GM12878 (cell line): ENCODE data around the gene OR4D2. TPM values are rescaled to one million over a fixed set of nuclear protein-coding genes. Genes with fewer than 3 reads are reported as not detected.

Source experiments
- ATAC-seq: fragments of 200-7000 bp; cut with Tn5 transposase; 3 replicates; pipeline ENCODE4 v1.9.1; 2020; ENCODE audit warnings: mild to moderate bottlenecking, moderate library complexity
- BruUV-seq: library from RNA; stranded (reverse); fragments of 400-500 nt; replicated peaks from 2 replicates; lab custom pipeline; 2021; lab: Mats Ljungman, UMichigan
- CTCF ChIA-PET: fragments of 300-600 bp; sonication (Branson Sonifier 250); formaldehyde crosslinking; extraction: SDS; loops from one replicate; lab custom pipeline; 2021; ENCODE audit warnings: inconsistent platforms; lab: Yijun Ruan, JAX
- POLR2A ChIA-PET: fragments of 350-600 bp; formaldehyde crosslinking; extraction: SDS; loops from one replicate; lab custom pipeline; 2021; ENCODE audit warnings: inconsistent platforms; lab: Charles Lee
- RAD21 ChIA-PET: fragments of 300-600 bp; sonication (Branson Sonifier 250); formaldehyde crosslinking; loops from one replicate; lab custom pipeline; 2023; ENCODE audit warnings: antibody characterized with exemption; ENCODE audit not compliant: unreplicated experiment; lab: Charles Lee
- SMC1A ChIA-PET: fragments of 300-600 bp; sonication (Branson Sonifier 250); formaldehyde crosslinking; loops from one replicate; lab custom pipeline; 2023; ENCODE audit not compliant: unreplicated experiment, uncharacterized antibody; lab: Charles Lee
- DNase-seq: peaks from one replicate; pipeline ENCODE4 v3.0.0-alpha.2; 2011; ENCODE audit warnings: low read depth, low spot score
- FAIRE-seq: peaks from 3 replicates; lab custom pipeline; 2011; peaks lifted over from hg19 to GRCh38; lab: Jason Lieb, UNC
- H2AFZ ChIP-seq: 2 replicates; pipeline ENCODE4 v1.6.0; 2011; ENCODE audit warnings: low read depth, low read length, control low read depth; ENCODE audit not compliant: control insufficient read depth
- H3K27ac ChIP-seq: 2 replicates; pipeline ENCODE4 v1.5.1; 2011; ENCODE audit warnings: control low read depth; ENCODE audit not compliant: control insufficient read depth, insufficient read depth
- H3K27me3 ChIP-seq, 2 experiments: replicated peaks in 1 of 2; 2 replicates each; pipeline versions ENCODE4 v1.6.0 to v1.6.1; 2011; ENCODE audit warnings: low read length in 1 of 2; ENCODE audit not compliant: control insufficient read depth in 2 of 2, insufficient read depth in 2 of 2
- H3K36me3 ChIP-seq, 2 experiments: 2 replicates each; pipeline ENCODE4 v1.5.1; 2011; ENCODE audit warnings: low read length in 1 of 2; ENCODE audit not compliant: control insufficient read depth in 2 of 2, insufficient read depth in 2 of 2
- H3K4me1 ChIP-seq: 2 replicates; pipeline ENCODE4 v1.6.1; 2011; ENCODE audit warnings: mild to moderate bottlenecking, low read length, moderate library complexity, mixed read lengths; ENCODE audit not compliant: control insufficient read depth, insufficient read depth
- H3K4me2 ChIP-seq: 2 replicates; pipeline ENCODE4 v1.6.0; 2011; ENCODE audit warnings: control low read depth; ENCODE audit not compliant: control insufficient read depth, insufficient read depth
- H3K4me3 ChIP-seq: fragments of 200-600 bp; sonication (generic); 2 replicates; pipeline ENCODE4 v1.5.1; 2016
- H3K79me2 ChIP-seq: 2 replicates; pipeline ENCODE4 v1.6.0; 2011; ENCODE audit warnings: low read length; ENCODE audit not compliant: control insufficient read depth, insufficient read depth
- H3K9ac ChIP-seq: 2 replicates; pipeline ENCODE4 v1.8.0; 2011; ENCODE audit warnings: low read length, control low read depth, mixed read lengths; ENCODE audit not compliant: control insufficient read depth, insufficient read depth
- H3K9me3 ChIP-seq: replicated peaks from 3 replicates; pipeline ENCODE4 v1.5.1; 2011; ENCODE audit warnings: mild to moderate bottlenecking, low read length; ENCODE audit not compliant: control insufficient read depth, insufficient read depth
- H4K20me1 ChIP-seq: 2 replicates; pipeline ENCODE4 v1.6.0; 2011; ENCODE audit not compliant: control insufficient read depth, insufficient read depth
- BCL3 ChIP-seq: IDR thresholded peaks from 2 replicates; pipeline ENCODE4 v1.6.1; 2011; ENCODE audit warnings: borderline replicate concordance, low read depth, mild to moderate bottlenecking, moderate library complexity, low read length; ENCODE audit not compliant: insufficient read depth, poor library complexity, severe bottlenecking
- ETV6 ChIP-seq, 2 experiments: fragments of 450-650 bp in 1 of 2; IDR thresholded peaks in 1 of 2; conservative IDR thresholded peaks in 1 of 2; 2 replicates each; pipeline ENCODE4 v1.6.1; 2014; ENCODE audit warnings: antibody characterized with exemption in 1 of 2, borderline replicate concordance in 1 of 2, low read depth in 1 of 2, mild to moderate bottlenecking in 1 of 2, moderate library complexity in 1 of 2
- MLLT1 ChIP-seq: fragments of 450-650 bp; IDR thresholded peaks from 2 replicates; pipeline ENCODE4 v1.6.1; 2016; ENCODE audit warnings: mild to moderate bottlenecking
- TARDBP ChIP-seq: IDR thresholded peaks from 2 replicates; pipeline ENCODE4 v1.6.1; 2016; ENCODE audit warnings: borderline replicate concordance
- WGBS: methylation state at CpG from one replicate; pipeline ENCODE4 v1.1.6; 2016; ENCODE audit warnings: low lambda C conversion rate; ENCODE audit not compliant: insufficient replicate concordance, insufficient coverage; ENCODE audit errors: missing lambda C conversion rate; 5-methylcytosine and 5-hydroxymethylcytosine counted together
- in situ Hi-C: fragments of 300-500 bp; cut with MboI; formaldehyde crosslinking; loops from 9 replicates; pipeline ENCODE4 v1.14.3; 2018; ENCODE audit warnings: mixed read lengths
- intact Hi-C: fragments of 100-400 bp; cut with micrococcal nuclease; formaldehyde crosslinking; loops from one replicate; pipeline ENCODE4 v1.14.2; 2022; ENCODE audit not compliant: unreplicated experiment
- polyA plus RNA-seq, 11 experiments: library from polyadenylated mRNA; depleted of rRNA in 4 of 11; unstranded in 6 of 11; stranded (reverse) in 5 of 11; fragments of >200 nt; fragmentation: Nextera tagmentation in 4 of 11; fragmentation: Illumina TruSeq in 1 of 11; extraction: Ambion mirVana in 4 of 11; extraction: Trizol in 1 of 11; gene quantifications; 1 replicate in 1 of 11; 2 replicates in 10 of 11; pipeline versions ENCODE4 v1.2.1 to v1.2.3, GENCODE V29; 2011 to 2016; ENCODE audit warnings: inconsistent platforms in 2 of 11, missing spikeins in 2 of 11, low read depth in 1 of 11
- total RNA-seq, 4 experiments: library from RNA; depleted of rRNA in 3 of 4; stranded (reverse); fragments of >200 nt in 3 of 4; fragmentation: Illumina TruSeq in 1 of 4; extraction: Trizol in 1 of 4; gene quantifications; 2 replicates each; pipeline versions ENCODE4 v1.2.1 to v1.2.3, GENCODE V29; 2013 to 2021

The OR4D2 gene
- total and polyA plus RNA-seq, 10 of the 15 experiments (the other 5 are each of a cell fraction or from before 2014, with no cell fraction given) = 0.04 TPM; not detected in 9

- in situ Hi-C loops (no loop called here), intact Hi-C loops (no loop called here)
- Histone ChIP-seq H3K27ac (no peak overlapping the region), H4K20me1 (no peaks in the 10 kb centered on the region), H3K9ac (no peak overlapping the region), H3K9me3 (no peaks in the 10 kb centered on the region), H2AFZ (no peak overlapping the region), H3K27me3 (peaks cover 2 to 3% of the 10 kb centered on the region in 2 experiments; a peak in 1 of 4 replicates), H3K79me2 (no peaks in the 10 kb centered on the region), H3K36me3 (no peaks in the 10 kb centered on the region), H3K4me1 (peaks cover 3% of the 10 kb centered on the region), H3K4me3 (no peak overlapping the region), H3K4me2 (no peak overlapping the region)
- no peak for FAIRE-seq
- ChIA-PET CTCF (interaction anchor here (0.6 to 1.4 kb wide), 3 partner anchors 9 to 16 kb away, joined by 3 to 11 read pairs (median 3); no protein-coding TSS in a partner anchor), POLR2A (interaction anchor here (0.6 kb wide), 1 partner anchor 367 kb away, joined by 3 read pairs; no protein-coding TSS in a partner anchor), SMC1A (no interaction called here)
- WGBS = 34% methylated on average over 14 of the region's 14 CpGs
- no peak for DNase-seq
- ATAC-seq = no peak
- no TSS peak for BruUV-seq
- no peak for TF ChIP-seq TARDBP
- no peak for TF ChIP-seq MLLT1
- no peak for TF ChIP-seq BCL3
- no peak for TF ChIP-seq ETV6 (conservative IDR thresholded peaks at IDR 0.05 in 1 of 2, IDR thresholded peaks at IDR 0.05 in 1 of 2; ENCODE audit: borderline replicate concordance in 1 of 2, low read depth in 1 of 2)
- TF ChIP-seq, all 136 proteins: peak for 0
- RAD21 ChIA-PET = no interaction called here
These were observed 24.6 kb downstream of the OR4D2 start for GRCh38 chr17:58191241-58191896.
